ENCODE measurements around the gene UQCC5. TPM values are rescaled to one million over a fixed set of nuclear protein-coding genes. Genes with fewer than 3 reads are reported as not detected.

UQCC5 gene
- total RNA-seq, 1 experiment from 2014 or later = 38.6 TPM

DNA sequence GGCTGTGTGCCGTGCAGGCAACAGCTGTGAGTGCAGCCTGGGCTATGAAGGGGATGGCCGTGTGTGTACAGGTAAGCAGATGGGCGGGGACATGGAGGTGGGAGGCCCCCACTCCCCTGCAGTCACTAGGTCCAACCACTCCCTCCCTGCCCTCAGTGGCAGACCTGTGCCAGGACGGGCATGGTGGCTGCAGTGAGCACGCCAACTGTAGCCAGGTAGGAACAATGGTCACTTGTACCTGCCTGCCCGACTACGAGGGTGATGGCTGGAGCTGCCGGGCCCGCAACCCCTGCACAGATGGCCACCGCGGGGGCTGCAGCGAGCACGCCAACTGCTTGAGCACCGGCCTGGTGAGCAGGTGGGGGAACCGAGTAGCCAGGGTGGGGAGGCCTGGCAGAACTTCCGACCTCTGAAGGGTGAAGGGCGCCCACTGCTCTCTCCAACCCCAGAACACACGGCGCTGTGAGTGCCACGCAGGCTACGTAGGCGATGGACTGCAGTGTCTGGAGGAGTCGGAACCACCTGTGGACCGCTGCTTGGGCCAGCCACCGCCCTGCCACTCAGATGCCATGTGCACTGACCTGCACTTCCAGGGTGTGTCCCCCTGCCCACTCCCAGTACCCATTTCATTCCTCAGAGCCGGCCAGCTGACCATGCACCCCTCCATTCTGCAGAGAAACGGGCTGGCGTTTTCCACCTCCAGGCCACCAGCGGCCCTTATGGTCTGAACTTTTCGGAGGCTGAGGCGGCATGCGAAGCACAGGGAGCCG, 14.3 kb upstream of the UQCC5 start:
- CTCF ChIA-PET = interaction anchor here (0.5 kb wide), 1 partner anchor 47 kb away, joined by 3 read pairs; no protein-coding TSS in a partner anchor
- no peak for DNase-seq
- H3K4me1 Mint-ChIP-seq (ENCODE audit: low read depth, unreplicated experiment) = no peaks in the 10 kb centered on the region
- Histone ChIP-seq H3K9me3 (no peaks in the 10 kb centered on the region), H3K4me1 (peaks cover 4% of the 10 kb centered on the region; the same call in 1 of the 2 replicates), H3K27me3 (replicated peaks; ENCODE audit: control insufficient read depth, insufficient read depth, low read length) (no peaks in the 10 kb centered on the region), H3K36me3 (ENCODE audit: control insufficient read depth, insufficient read depth, low read length) (peaks cover 2% of the 10 kb centered on the region), H3K4me3 (ENCODE audit: low read depth, low read length) (no peak overlapping the region)
- H3K36me3 Mint-ChIP-seq (ENCODE audit: insufficient read depth, unreplicated experiment) = peaks cover 24% of the 10 kb centered on the region
- H3K27ac Mint-ChIP-seq (ENCODE audit: unreplicated experiment) = no peak overlapping the region
- no peak overlapping the region for H3K4me3 Mint-ChIP-seq (ENCODE audit: unreplicated experiment)
- intact Hi-C loops (cut with micrococcal nuclease; ENCODE audit: unreplicated experiment) = no loop called here
- no peaks in the 10 kb centered on the region for H3K9me3 Mint-ChIP-seq (ENCODE audit: unreplicated experiment)
- no peaks in the 10 kb centered on the region for H3K27me3 Mint-ChIP-seq (ENCODE audit: insufficient read depth, unreplicated experiment)
- TF ChIP-seq, protein P1, sequence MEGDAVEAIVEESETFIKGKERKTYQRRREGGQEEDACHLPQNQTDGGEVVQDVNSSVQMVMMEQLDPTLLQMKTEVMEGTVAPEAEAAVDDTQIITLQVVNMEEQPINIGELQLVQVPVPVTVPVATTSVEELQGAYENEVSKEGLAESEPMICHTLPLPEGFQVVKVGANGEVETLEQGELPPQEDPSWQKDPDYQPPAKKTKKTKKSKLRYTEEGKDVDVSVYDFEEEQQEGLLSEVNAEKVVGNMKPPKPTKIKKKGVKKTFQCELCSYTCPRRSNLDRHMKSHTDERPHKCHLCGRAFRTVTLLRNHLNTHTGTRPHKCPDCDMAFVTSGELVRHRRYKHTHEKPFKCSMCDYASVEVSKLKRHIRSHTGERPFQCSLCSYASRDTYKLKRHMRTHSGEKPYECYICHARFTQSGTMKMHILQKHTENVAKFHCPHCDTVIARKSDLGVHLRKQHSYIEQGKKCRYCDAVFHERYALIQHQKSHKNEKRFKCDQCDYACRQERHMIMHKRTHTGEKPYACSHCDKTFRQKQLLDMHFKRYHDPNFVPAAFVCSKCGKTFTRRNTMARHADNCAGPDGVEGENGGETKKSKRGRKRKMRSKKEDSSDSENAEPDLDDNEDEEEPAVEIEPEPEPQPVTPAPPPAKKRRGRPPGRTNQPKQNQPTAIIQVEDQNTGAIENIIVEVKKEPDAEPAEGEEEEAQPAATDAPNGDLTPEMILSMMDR (IDR thresholded peaks at IDR 0.05; ENCODE audit: insufficient read depth in 1 of 2, low read depth in 1 of 2, low read length in 1 of 2, severe bottlenecking in 1 of 2, unreplicated experiment in 1 of 2) = no peak
- no TSS peak for BruUV-seq (replicated peaks)
- POLR2A ChIA-PET = no interaction called here

DNA sequence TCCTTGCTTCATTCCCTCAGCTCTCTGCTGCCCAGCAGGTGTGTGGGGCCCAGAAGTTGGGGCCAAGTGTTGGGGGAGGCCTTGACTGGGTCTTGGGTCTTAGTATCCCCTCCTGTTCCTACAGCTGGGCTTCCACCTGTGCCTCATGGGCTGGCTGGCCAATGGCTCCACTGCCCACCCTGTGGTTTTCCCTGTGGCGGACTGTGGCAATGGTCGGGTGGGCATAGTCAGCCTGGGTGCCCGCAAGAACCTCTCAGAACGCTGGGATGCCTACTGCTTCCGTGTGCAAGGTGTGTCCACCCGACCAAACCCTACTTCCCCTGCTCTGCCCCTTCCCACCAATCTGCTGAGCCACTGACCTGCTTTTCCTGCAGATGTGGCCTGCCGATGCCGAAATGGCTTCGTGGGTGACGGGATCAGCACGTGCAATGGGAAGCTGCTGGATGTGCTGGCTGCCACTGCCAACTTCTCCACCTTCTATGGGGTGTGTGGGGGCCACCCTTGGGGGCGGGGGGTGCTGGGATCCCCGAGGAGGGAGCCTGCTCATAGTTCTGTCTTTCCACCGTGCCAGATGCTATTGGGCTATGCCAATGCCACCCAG, 13.7 kb upstream of the UQCC5 start:
- BruUV-seq (replicated peaks) = no TSS peak
- Mint-ChIP-seq H3K27me3 (ENCODE audit: insufficient read depth, unreplicated experiment) (no peaks in the 10 kb centered on the region), H3K4me1 (ENCODE audit: low read depth, unreplicated experiment) (no peaks in the 10 kb centered on the region), H3K27ac (ENCODE audit: unreplicated experiment) (no peak overlapping the region), H3K4me3 (ENCODE audit: unreplicated experiment) (no peak overlapping the region), H3K36me3 (ENCODE audit: insufficient read depth, unreplicated experiment) (peaks cover 31% of the 10 kb centered on the region), H3K9me3 (ENCODE audit: unreplicated experiment) (no peaks in the 10 kb centered on the region)
- TF ChIP-seq, protein P1 (IDR thresholded peaks at IDR 0.05; ENCODE audit: insufficient read depth in 1 of 2, low read depth in 1 of 2, low read length in 1 of 2, severe bottlenecking in 1 of 2, unreplicated experiment in 1 of 2) = no peak
- ChIA-PET CTCF (no interaction called here), POLR2A (no interaction called here)
- DNase-seq = no peak
- H3K9me3 ChIP-seq = no peaks in the 10 kb centered on the region
- peaks cover 5% of the 10 kb centered on the region; the same call in 1 of the 2 replicates for H3K4me1 ChIP-seq
- H3K36me3 ChIP-seq (ENCODE audit: control insufficient read depth, insufficient read depth, low read length) = peaks cover 2% of the 10 kb centered on the region
- H3K4me3 ChIP-seq (ENCODE audit: low read depth, low read length) = no peak overlapping the region
- intact Hi-C loops (cut with micrococcal nuclease; ENCODE audit: unreplicated experiment) = no loop called here
- no peaks in the 10 kb centered on the region for H3K27me3 ChIP-seq (replicated peaks; ENCODE audit: control insufficient read depth, insufficient read depth, low read length)

DNA sequence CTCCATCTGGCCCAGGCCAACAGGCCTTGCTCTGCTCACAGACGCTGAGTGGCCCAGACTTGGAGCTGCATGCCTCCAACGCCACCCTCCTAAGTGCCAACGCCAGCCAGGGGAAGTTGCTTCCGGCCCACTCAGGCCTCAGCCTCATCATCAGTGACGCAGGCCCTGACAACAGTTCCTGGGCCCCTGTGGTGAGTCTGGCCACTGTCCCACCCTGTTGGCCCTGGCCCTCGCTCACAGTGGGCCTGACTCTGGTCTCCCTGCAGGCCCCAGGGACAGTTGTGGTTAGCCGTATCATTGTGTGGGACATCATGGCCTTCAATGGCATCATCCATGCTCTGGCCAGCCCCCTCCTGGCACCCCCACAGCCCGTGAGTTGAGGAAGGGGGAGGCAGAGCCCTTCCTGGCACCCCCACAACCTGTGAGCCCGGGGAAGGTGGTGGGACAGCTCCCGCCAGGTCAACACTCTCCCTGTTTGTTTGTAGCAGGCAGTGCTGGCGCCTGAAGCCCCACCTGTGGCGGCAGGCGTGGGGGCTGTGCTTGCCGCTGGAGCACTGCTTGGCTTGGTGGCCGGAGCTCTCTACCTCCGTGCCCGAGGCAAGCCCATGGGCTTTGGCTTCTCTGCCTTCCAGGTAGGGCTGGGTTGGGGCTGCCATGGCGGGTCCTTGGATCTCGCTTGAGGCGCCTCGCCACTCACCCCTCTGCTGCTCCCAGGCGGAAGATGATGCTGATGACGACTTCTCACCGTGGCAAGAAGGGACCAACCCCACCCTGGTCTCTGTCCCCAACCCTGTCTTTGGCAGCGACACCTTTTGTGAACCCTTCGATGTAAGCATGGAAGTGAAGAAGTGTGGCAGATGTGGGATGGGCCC, 12.8 kb upstream of the UQCC5 start:
- intact Hi-C loops (cut with micrococcal nuclease; ENCODE audit: unreplicated experiment) = no loop called here
- peaks cover 4% of the 10 kb centered on the region for H3K36me3 ChIP-seq (ENCODE audit: control insufficient read depth, insufficient read depth, low read length)
- TF ChIP-seq, protein P1 (IDR thresholded peaks at IDR 0.05; ENCODE audit: insufficient read depth in 1 of 2, low read depth in 1 of 2, low read length in 1 of 2, severe bottlenecking in 1 of 2, unreplicated experiment in 1 of 2) = no peak
- H3K4me1 ChIP-seq = peaks cover 5% of the 10 kb centered on the region; the same call in 1 of the 2 replicates
- no peak for DNase-seq
- Mint-ChIP-seq H3K36me3 (ENCODE audit: insufficient read depth, unreplicated experiment) (peaks cover 35% of the 10 kb centered on the region), H3K4me3 (ENCODE audit: unreplicated experiment) (no peak overlapping the region), H3K4me1 (ENCODE audit: low read depth, unreplicated experiment) (no peaks in the 10 kb centered on the region), H3K9me3 (ENCODE audit: unreplicated experiment) (no peaks in the 10 kb centered on the region), H3K27me3 (ENCODE audit: insufficient read depth, unreplicated experiment) (no peaks in the 10 kb centered on the region), H3K27ac (ENCODE audit: unreplicated experiment) (no peak overlapping the region)
- no peaks in the 10 kb centered on the region for H3K9me3 ChIP-seq
- POLR2A ChIA-PET = no interaction called here
- no peaks in the 10 kb centered on the region for H3K27me3 ChIP-seq (replicated peaks; ENCODE audit: control insufficient read depth, insufficient read depth, low read length)
- no peak overlapping the region for H3K4me3 ChIP-seq (ENCODE audit: low read depth, low read length)
- CTCF ChIA-PET = no interaction called here
- no TSS peak for BruUV-seq (replicated peaks)
